GM21825 (cell line): ENCODE data around the gene SKIDA1.
"Not testable (repeated sequence)": the region's sequence is repeated elsewhere in the genome, so short reads cannot be mapped to it uniquely, and the experiment has no call there.

Source experiments
- ATAC-seq: cut with Tn5 transposase; IDR thresholded peaks from one replicate; pipeline ENCODE4 v1.9.1; 2021; ENCODE audit warnings: mild to moderate bottlenecking, moderate library complexity; ENCODE audit not compliant: unreplicated experiment

The SKIDA1 gene

DNA sequence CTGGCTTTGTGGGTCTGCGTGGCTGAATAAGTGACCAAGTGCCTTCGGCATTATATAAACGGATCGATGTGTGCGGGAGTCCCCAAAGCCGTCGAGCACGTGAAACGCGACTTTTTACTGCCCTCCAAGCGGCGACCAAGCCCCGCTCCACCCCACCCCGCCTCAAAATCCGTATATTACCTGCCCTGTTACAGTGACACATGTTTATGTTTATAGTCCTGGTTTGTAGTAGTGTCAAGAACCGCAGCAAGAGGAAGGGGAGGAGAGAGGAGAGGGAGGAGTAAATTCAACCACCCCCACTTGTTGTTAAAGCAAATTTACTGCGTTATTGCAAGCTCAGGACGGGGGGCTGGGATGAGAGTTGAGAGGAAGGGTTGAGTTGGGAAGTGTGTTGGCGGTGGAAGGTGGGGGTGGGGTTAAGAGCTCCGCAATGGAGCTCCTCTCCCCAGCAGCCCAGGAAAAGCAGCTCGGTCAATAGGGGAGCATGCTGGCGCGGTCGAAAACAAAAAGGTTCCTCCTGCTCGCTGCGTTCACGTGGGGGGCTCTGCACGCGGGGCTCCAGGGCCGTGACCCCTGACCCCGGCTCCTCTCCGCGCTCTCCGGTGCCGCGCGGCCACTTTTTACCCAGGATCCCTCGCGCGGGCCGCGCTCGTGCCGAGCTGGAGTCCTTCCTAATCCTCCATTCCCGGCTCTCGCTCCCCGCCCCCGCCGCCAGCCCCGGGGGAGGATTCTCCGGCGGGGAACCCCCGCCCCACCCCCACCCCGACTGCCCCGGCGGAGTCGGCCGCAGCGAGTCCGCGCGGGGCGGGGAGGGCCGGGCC lies at the start of gene SKIDA1:
TSS of gene SKIDA1 (minus strand) at position 316 of the 821 bp plus-strand sequence. CDS start 7,860 bp downstream, outside the sequence.
- ATAC-seq, result peak; percentile 41

GRCh38 chr10:21574514-21574913 lies 49.0 kb upstream of the SKIDA1 start:
- ATAC-seq, result not testable (repeated sequence)

DNA sequence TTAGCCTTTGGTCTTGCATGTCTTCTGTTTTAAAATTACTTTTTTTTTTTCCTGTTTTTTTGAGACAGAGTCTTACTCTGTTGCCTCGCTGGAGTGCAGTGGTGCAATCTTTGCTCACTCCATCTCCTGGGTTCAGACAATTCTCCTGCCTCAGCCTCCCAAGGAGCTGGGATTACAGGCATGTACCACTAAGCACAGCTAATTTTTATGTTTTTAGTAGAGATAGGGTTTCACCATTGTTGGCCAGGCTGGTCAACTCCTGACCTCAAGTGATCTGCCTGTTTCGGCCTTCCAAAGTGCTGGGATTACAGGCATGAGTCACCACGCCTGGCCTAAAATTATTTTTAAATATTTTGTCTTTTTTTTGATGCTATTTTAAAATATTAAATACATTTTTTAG lies 47.1 kb upstream of the SKIDA1 start:
- ATAC-seq, result no peak

- ATAC-seq, result no peak
Observed at GRCh38 chr10:21570761-21571521, 45.5 kb upstream of the SKIDA1 start.

DNA sequence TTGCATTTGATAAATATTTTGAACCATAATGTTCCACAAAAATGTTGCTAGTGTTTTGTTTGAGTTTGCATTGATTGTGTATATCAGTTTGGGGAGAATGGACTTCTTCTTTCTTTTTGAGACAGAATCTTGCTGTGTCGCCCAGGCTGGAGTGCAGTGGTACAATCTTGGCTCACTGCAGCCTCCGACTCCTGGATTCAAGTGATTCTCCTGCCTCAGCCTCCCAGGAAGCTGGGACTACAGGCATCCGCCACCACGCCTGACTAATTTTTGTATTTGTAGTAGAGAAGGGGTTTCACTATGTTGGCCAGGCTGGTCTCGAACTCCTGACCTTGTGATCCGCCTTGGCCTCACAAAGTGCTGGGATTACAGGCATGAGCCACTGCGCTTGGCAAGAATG lies 33.5 kb upstream of the SKIDA1 start:
- ATAC-seq, result not testable (repeated sequence)

DNA sequence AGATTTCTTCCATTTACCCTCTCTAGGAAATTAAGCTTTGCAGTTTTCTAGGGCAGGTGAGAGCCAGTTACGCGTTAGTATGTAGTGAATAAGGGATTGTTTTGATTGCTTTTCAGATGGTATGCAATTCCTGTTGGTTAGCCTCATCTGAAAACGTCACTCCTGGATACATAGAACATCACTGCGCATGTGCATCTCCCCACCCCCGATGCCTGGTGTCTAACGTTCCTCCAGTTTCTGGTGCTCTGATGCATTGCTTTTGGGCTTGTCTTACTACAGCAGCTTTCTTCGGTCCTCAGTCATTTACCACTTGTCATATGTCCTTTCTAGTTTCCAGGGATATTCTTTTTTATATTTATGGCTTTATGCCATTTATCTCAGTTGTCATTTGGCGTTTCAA lies 31.0 kb upstream of the SKIDA1 start:
- no peak for ATAC-seq

GRCh38 chr10:21552638-21553037 lies 27.2 kb upstream of the SKIDA1 start:
- no peak for ATAC-seq

GRCh38 chr10:21547246-21547645 lies 21.8 kb upstream of the SKIDA1 start:
- ATAC-seq, result no peak

DNA sequence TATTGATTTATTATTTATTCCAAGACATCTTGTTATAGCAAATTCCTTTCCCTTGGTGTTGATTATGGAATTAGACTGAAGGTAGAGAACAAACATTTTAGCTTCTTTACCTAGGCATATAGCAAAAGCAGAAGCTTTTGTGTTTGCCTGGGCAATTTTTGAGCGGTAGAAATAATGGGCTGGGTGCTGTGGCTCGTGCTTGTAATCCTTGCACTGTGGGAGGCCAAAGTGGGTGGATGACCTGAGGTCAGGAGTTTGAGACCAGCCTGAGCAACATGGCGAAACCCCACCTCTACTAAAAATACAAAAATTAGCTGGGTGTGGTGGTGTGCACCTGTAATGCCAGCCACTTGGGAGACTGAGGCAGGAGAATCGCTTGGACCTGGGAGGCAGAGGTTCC lies 15.2 kb upstream of the SKIDA1 start:
- ATAC-seq, result not testable (repeated sequence)

DNA sequence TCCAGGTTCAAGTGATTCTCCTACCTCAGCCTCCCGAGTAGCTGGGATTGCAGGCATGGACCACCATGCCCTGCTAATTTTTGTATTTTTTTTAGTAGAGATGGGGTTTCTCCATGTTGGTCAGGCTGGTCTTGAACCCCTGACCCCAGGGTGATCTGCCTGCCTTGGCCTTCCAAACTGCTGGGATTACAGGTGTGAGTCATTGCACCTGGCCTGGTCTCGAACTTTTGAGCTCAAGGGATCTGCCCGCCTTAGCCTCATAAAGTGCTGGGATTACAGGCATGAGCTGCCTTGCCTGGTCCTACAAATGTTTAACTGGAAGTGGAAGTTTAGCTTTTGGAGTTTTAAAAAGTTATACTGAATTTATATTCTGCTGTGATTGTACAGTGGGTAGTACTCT lies 11.4 kb upstream of the SKIDA1 start:
- ATAC-seq, result no peak

GRCh38 chr10:21535976-21536375 lies 10.5 kb upstream of the SKIDA1 start:
- not testable (repeated sequence) for ATAC-seq

DNA sequence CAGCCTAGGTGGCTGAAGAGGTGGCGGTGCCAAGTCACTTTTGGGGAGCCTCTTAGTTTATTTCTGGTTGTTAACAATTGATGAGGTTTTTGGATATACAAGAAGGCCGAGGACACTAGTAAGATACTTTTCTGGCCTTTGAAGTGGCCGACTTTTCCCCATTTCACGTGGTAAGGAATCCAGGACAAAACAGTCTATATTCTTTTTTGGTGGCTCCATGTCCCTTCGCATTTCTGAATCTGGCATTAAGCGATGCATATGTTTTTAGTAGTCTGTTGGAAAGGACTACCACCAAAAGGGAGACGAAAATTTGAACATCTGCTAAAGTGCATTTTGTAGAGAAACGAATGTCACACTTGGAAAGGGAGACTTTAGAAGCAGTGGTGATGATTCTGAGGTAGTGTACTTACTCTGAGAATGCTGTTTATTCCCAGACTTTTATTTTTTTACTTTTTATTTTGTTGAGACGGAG lies 10.0 kb upstream of the SKIDA1 start:
- no peak for ATAC-seq

GRCh38 chr10:21534604-21535493 lies 9.4 kb upstream of the SKIDA1 start:
- ATAC-seq, result peak; percentile 26

- ATAC-seq, result no peak
Observed at GRCh38 chr10:21534280-21534586, 8.8 kb upstream of the SKIDA1 start.

DNA sequence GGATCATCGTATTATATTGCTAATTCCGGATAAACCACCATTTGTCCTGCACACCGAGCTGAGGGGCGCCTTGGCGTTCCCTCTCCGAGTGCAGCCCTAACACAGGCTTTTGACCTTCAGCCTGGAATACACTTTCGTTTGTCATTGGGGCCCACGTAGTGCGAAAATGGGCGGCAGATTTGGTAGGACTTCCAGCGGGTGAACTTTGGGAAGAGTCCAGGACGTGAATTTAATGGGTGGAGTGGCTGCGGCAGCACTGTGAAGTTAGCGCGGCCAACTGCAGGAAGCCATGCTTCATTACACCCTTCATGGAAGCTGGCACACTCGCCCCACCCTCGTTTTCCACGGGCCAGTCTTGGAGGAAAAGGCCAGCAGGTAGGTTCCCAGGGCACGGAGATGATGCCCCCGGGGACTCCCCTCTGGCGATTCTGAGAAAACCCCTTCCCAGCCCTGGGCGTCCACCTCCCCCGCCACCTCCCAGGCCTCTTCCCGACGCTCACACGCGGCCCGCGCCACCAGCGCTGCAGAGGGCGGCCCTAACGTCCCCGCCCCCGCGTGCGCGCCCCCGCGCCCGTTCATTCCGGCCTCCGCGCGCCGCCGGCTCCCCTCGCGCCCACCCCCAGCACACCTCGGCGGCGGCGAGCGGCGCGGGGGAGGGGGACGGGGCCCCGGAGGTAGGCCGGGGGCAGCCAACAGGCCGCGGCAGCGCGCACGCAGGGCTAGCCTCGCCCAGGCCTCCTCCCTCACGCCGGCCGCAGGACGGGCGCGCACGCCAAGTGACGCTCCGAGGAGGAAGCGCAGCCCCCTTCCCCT lies 8.2 kb upstream of the SKIDA1 start, which contains the start of gene MLLT10:
TSS of gene MLLT10 (plus strand) at position 766 of the 813 bp plus-strand sequence. CDS start 413 bp downstream, outside the sequence.
- ATAC-seq, result peak; percentile 85

- no peak for ATAC-seq
Observed at GRCh38 chr10:21532694-21533466, 7.4 kb upstream of the SKIDA1 start.

- no peak for ATAC-seq
Observed at GRCh38 chr10:21531164-21531563, 5.7 kb upstream of the SKIDA1 start.

- no peak for ATAC-seq
Observed at GRCh38 chr10:21530641-21531040, 5.2 kb upstream of the SKIDA1 start.

DNA sequence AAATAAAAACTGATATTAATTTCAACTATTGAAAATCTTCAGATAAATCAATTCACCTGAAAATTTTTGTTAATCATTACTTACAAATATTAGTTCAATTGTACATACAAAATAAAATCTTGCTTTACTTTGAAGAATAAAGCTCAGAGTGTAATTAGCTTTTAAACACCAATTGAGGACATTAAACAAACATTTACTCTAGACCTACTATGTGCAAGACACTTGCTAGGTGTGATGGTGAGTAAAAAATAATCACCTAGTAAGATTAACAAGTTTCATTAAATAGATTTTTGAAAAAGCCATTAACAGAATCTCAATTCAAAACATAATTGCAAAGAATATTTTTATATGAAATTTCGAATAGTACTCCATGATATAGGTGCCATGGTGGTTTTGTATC lies 4.7 kb upstream of the SKIDA1 start:
- ATAC-seq, result no peak
